ENCODE results near the gene ZNF451.

ZNF451 gene

GRCh38 chr6:57094689-57095088 lies 4.7 kb downstream of the ZNF451 start:
- no peaks in the 10 kb centered on the region for H3K9me3 ChIP-seq (ENCODE audit: control insufficient read depth, low read length)
- no peak overlapping the region for H3K27ac ChIP-seq
- no peak overlapping the region for H3K4me2 ChIP-seq (ENCODE audit: low read length)
- no peak overlapping the region for H2AFZ ChIP-seq
- H3K79me2 ChIP-seq: peaks cover 50% of the 10 kb centered on the region
- no peak overlapping the region for H3K9ac ChIP-seq
- no peaks in the 10 kb centered on the region for H3K27me3 ChIP-seq (ENCODE audit: control insufficient read depth, insufficient read depth, low read length)
- no peaks in the 10 kb centered on the region for H3K36me3 ChIP-seq (ENCODE audit: control insufficient read depth, insufficient read depth, low read length)
- H3K4me1 ChIP-seq: peaks cover 17% of the 10 kb centered on the region
- TF ChIP-seq CTCF (IDR thresholded peaks at IDR 0.05): no peak
- no peak overlapping the region for H3K4me3 ChIP-seq (ENCODE audit: low read depth, low read length)

GRCh38 chr6:57097596-57097995 lies 7.6 kb downstream of the ZNF451 start:
- Histone ChIP-seq H3K4me3 (ENCODE audit: low read depth, low read length) (no peak overlapping the region), H3K9me3 (ENCODE audit: control insufficient read depth, low read length) (no peaks in the 10 kb centered on the region), H2AFZ (no peak overlapping the region), H3K27ac (no peak overlapping the region), H3K36me3 (ENCODE audit: control insufficient read depth, insufficient read depth, low read length) (no peaks in the 10 kb centered on the region), H3K27me3 (ENCODE audit: control insufficient read depth, insufficient read depth, low read length) (no peaks in the 10 kb centered on the region), H3K4me1 (peaks cover 9% of the 10 kb centered on the region), H3K79me2 (peaks cover 41% of the 10 kb centered on the region), H3K9ac (no peak overlapping the region), H3K4me2 (ENCODE audit: low read length) (no peak overlapping the region)
- no peak for TF ChIP-seq CTCF (IDR thresholded peaks at IDR 0.05)

GRCh38 chr6:57102976-57103375 lies 13.0 kb downstream of the ZNF451 start:
- Histone ChIP-seq H3K4me2 (ENCODE audit: low read length) (no peak overlapping the region), H3K36me3 (ENCODE audit: control insufficient read depth, insufficient read depth, low read length) (no peaks in the 10 kb centered on the region), H3K4me1 (no peaks in the 10 kb centered on the region), H3K9ac (no peak overlapping the region), H3K27ac (no peak overlapping the region), H3K79me2 (peaks cover 13% of the 10 kb centered on the region), H2AFZ (no peak overlapping the region), H3K4me3 (ENCODE audit: low read depth, low read length) (no peak overlapping the region), H3K9me3 (ENCODE audit: control insufficient read depth, low read length) (no peaks in the 10 kb centered on the region), H3K27me3 (ENCODE audit: control insufficient read depth, insufficient read depth, low read length) (no peaks in the 10 kb centered on the region)
- TF ChIP-seq CTCF (IDR thresholded peaks at IDR 0.05): no peak

- Histone ChIP-seq H3K4me3 (ENCODE audit: low read depth, low read length) (no peak overlapping the region), H3K27ac (no peak overlapping the region), H3K79me2 (peaks cover 10% of the 10 kb centered on the region)
Observed at GRCh38 chr6:57104336-57104735, 14.3 kb downstream of the ZNF451 start.

More at GRCh38 chr6:57104336-57104735, 14.3 kb downstream of the ZNF451 start:
- H3K27me3 ChIP-seq (ENCODE audit: control insufficient read depth, insufficient read depth, low read length): no peaks in the 10 kb centered on the region
- H2AFZ ChIP-seq: no peak overlapping the region
- no peaks in the 10 kb centered on the region for H3K9me3 ChIP-seq (ENCODE audit: control insufficient read depth, low read length)
- no peak for TF ChIP-seq CTCF (IDR thresholded peaks at IDR 0.05)
- no peaks in the 10 kb centered on the region for H3K4me1 ChIP-seq
- no peaks in the 10 kb centered on the region for H3K36me3 ChIP-seq (ENCODE audit: control insufficient read depth, insufficient read depth, low read length)
- no peak overlapping the region for H3K9ac ChIP-seq
- no peak overlapping the region for H3K4me2 ChIP-seq (ENCODE audit: low read length)

Measured in parathyroid adenoma (tissue), 2 donors.